Vagina (tissue), 2 donors: ENCODE results near the gene SCD5. TPM values are rescaled to one million over a fixed set of nuclear protein-coding genes. Genes with fewer than 3 reads are reported as not detected.
A peak's percentile ranks its signal among the peaks of the same experiment; 100 is the strongest.

Experiments used
- DNase-seq, 2 donors: peaks; one replicate each; pipeline ENCODE4 v3.0.0-alpha.2; 2017; ENCODE audit errors: extremely low spot score in 2 of 2
- H3K27ac ChIP-seq: fragments of 200-600 bp; sonication (generic); one replicate; pipeline ENCODE4 v1.5.1; 2019
- H3K27me3 ChIP-seq: fragments of 200-600 bp; sonication (generic); one replicate; pipeline ENCODE4 v1.5.1; 2019
- H3K36me3 ChIP-seq, 2 donors: fragments of 200-600 bp; sonication (generic); one replicate each; pipeline ENCODE4 v1.5.1; 2017 to 2019
- H3K4me1 ChIP-seq: fragments of 200-600 bp; sonication (generic); one replicate; pipeline ENCODE4 v1.5.1; 2019
- H3K4me3 ChIP-seq, 2 donors: fragments of 200-600 bp; sonication (generic); 1 replicate in 1 of 2; 2 replicates in 1 of 2; pipeline ENCODE4 v1.5.1; 2016 to 2019
- H3K9me3 ChIP-seq: fragments of 200-600 bp; sonication (generic); one replicate; pipeline ENCODE4 v1.5.1; 2019
- CTCF ChIP-seq, 3 experiments: fragments of 450-650 bp in 2 of 3; fragments of 200-600 bp in 1 of 3; sonication (generic) in 1 of 3; IDR thresholded peaks; one replicate each; pipeline ENCODE4 v1.5.1; 2017 to 2019; ENCODE audit warnings: antibody characterized with exemption in 3 of 3, mild to moderate bottlenecking in 2 of 3, moderate library complexity in 2 of 3
- POLR2A ChIP-seq, 2 donors: fragments of 450-650 bp; IDR thresholded peaks; one replicate each; pipeline ENCODE4 v1.6.1; 2017; ENCODE audit warnings: antibody characterized with exemption in 2 of 2, mild to moderate bottlenecking in 2 of 2, moderate library complexity in 2 of 2
- POLR2AphosphoS5 ChIP-seq, 2 donors: sonication (generic); formaldehyde crosslinking; IDR thresholded peaks; one replicate each; pipeline ENCODE4 v1.9.0; 2017; ENCODE audit warnings: antibody characterized with exemption in 2 of 2, mild to moderate bottlenecking in 2 of 2, low read depth in 1 of 2; ENCODE audit not compliant: insufficient read depth in 1 of 2
- intact Hi-C: fragments of 100-400 bp; cut with DNase I; formaldehyde crosslinking; loops from one replicate; pipeline ENCODE4 v1.15.1; 2023
- total RNA-seq: library from RNA; depleted of rRNA; stranded (reverse); fragments of >200 nt; gene quantifications from one replicate; pipeline ENCODE4 v1.2.3, GENCODE V29; 2016

SCD5 gene
- total RNA-seq, 1 donor from 2014 or later: 16.9 TPM

GRCh38 chr4:82741188-82741587 is 57.4 kb downstream of the SCD5 start:
- DNase-seq: no peak
- H3K4me1 ChIP-seq: no peaks in the 10 kb centered on the region
- H3K27me3 ChIP-seq: no peaks in the 10 kb centered on the region
- H3K27ac ChIP-seq: no peak overlapping the region
- TF ChIP-seq CTCF (IDR thresholded peaks at IDR 0.05) (no peak), POLR2A (IDR thresholded peaks at IDR 0.05) (no peak), POLR2AphosphoS5 (IDR thresholded peaks at IDR 0.05; ENCODE audit: insufficient read depth in 1 of 2, low read depth in 1 of 2) (no peak)
- no peaks in the 10 kb centered on the region for H3K9me3 ChIP-seq
- intact Hi-C loops: loop anchor here (5.0 kb wide), 1 partner anchor 284 kb away; no protein-coding TSS in a partner anchor
- H3K36me3 ChIP-seq: no peaks in the 10 kb centered on the region
- H3K4me3 ChIP-seq: no peak overlapping the region

- no peak for DNase-seq
- intact Hi-C loops: loop anchor here (5.0 kb wide), 1 partner anchor 282 kb away; no protein-coding TSS in a partner anchor
- TF ChIP-seq CTCF (IDR thresholded peaks at IDR 0.05) (peak in 2 of 3 experiments; percentile 46 to 74), POLR2AphosphoS5 (IDR thresholded peaks at IDR 0.05; ENCODE audit: insufficient read depth in 1 of 2, low read depth in 1 of 2) (no peak)
- Histone ChIP-seq H3K36me3 (no peaks in the 10 kb centered on the region), H3K9me3 (no peaks in the 10 kb centered on the region), H3K4me1 (no peaks in the 10 kb centered on the region), H3K4me3 (no peak overlapping the region), H3K27ac (no peak overlapping the region), H3K27me3 (no peaks in the 10 kb centered on the region)
Measured at GRCh38 chr4:82739287-82740190, 59.1 kb downstream of the SCD5 start.

- DNase-seq: no peak
- Histone ChIP-seq H3K27ac (no peak overlapping the region), H3K9me3 (no peaks in the 10 kb centered on the region), H3K4me3 (no peak overlapping the region), H3K4me1 (no peaks in the 10 kb centered on the region), H3K27me3 (no peaks in the 10 kb centered on the region), H3K36me3 (no peaks in the 10 kb centered on the region)
- TF ChIP-seq POLR2A (IDR thresholded peaks at IDR 0.05) (no peak), POLR2AphosphoS5 (IDR thresholded peaks at IDR 0.05; ENCODE audit: insufficient read depth in 1 of 2, low read depth in 1 of 2) (no peak), CTCF (IDR thresholded peaks at IDR 0.05) (no peak)
- intact Hi-C loops: no loop called here
Measured at GRCh38 chr4:82737354-82737753, 61.2 kb downstream of the SCD5 start.

- Histone ChIP-seq H3K36me3 (no peaks in the 10 kb centered on the region), H3K4me3 (no peak overlapping the region), H3K4me1 (no peaks in the 10 kb centered on the region), H3K27me3 (no peaks in the 10 kb centered on the region), H3K9me3 (no peaks in the 10 kb centered on the region), H3K27ac (no peak overlapping the region)
- intact Hi-C loops: no loop called here
- TF ChIP-seq CTCF (IDR thresholded peaks at IDR 0.05) (no peak), POLR2A (IDR thresholded peaks at IDR 0.05) (no peak), POLR2AphosphoS5 (IDR thresholded peaks at IDR 0.05; ENCODE audit: insufficient read depth in 1 of 2, low read depth in 1 of 2) (no peak)
- DNase-seq: no peak
Measured at GRCh38 chr4:82733636-82734035, 65.0 kb downstream of the SCD5 start.

GRCh38 chr4:82728301-82728700 is 70.3 kb downstream of the SCD5 start:
- H3K9me3 ChIP-seq: no peaks in the 10 kb centered on the region
- no peaks in the 10 kb centered on the region for H3K4me1 ChIP-seq
- no peak overlapping the region for H3K4me3 ChIP-seq
- no peak for DNase-seq
- H3K36me3 ChIP-seq: no peaks in the 10 kb centered on the region
- intact Hi-C loops: no loop called here
- no peaks in the 10 kb centered on the region for H3K27me3 ChIP-seq
- TF ChIP-seq POLR2A (IDR thresholded peaks at IDR 0.05) (no peak), CTCF (IDR thresholded peaks at IDR 0.05) (no peak), POLR2AphosphoS5 (IDR thresholded peaks at IDR 0.05; ENCODE audit: insufficient read depth in 1 of 2, low read depth in 1 of 2) (no peak)
- no peak overlapping the region for H3K27ac ChIP-seq
